ENCODE measurements around the gene ORAI2. TPM values are rescaled to one million over a fixed set of nuclear protein-coding genes. Genes with fewer than 3 reads are reported as not detected.
A peak's percentile ranks its signal among the peaks of the same experiment; 100 is the strongest.

ORAI2 gene
- total and polyA plus RNA-seq, 7 donors, result 1.4 to 38.7 (median 7.9) TPM

- WGBS, 2 donors, result 9 to 15% methylated on average over 24 of the region's 24 CpGs
- H3K36me3 ChIP-seq, result peaks cover 0 to 12% (median 3%) of the 10 kb centered on the region in 4 donors
- TF ChIP-seq EP300 (IDR thresholded peaks at IDR 0.05) (no peak), POLR2AphosphoS5 (IDR thresholded peaks at IDR 0.05) (no peak), POLR2A (IDR thresholded peaks at IDR 0.05) (no peak)
- TF ChIP-seq, protein P1, sequence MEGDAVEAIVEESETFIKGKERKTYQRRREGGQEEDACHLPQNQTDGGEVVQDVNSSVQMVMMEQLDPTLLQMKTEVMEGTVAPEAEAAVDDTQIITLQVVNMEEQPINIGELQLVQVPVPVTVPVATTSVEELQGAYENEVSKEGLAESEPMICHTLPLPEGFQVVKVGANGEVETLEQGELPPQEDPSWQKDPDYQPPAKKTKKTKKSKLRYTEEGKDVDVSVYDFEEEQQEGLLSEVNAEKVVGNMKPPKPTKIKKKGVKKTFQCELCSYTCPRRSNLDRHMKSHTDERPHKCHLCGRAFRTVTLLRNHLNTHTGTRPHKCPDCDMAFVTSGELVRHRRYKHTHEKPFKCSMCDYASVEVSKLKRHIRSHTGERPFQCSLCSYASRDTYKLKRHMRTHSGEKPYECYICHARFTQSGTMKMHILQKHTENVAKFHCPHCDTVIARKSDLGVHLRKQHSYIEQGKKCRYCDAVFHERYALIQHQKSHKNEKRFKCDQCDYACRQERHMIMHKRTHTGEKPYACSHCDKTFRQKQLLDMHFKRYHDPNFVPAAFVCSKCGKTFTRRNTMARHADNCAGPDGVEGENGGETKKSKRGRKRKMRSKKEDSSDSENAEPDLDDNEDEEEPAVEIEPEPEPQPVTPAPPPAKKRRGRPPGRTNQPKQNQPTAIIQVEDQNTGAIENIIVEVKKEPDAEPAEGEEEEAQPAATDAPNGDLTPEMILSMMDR (IDR thresholded peaks at IDR 0.05), result no peak
- H3K9me3 ChIP-seq, result no peaks in the 10 kb centered on the region
- no peak for DNase-seq
- peak overlapping the region; percentile 72 to 99 (median 92) for H3K4me3 ChIP-seq
- intact Hi-C loops (cut with DNase I), result no loop called here
- H3K27ac ChIP-seq, result peak overlapping the region; percentile 73 to 82 (median 78)
- no peaks in the 10 kb centered on the region for H3K27me3 ChIP-seq
- H3K4me1 ChIP-seq, result peaks cover 0 to 23% (median 19%) of the 10 kb centered on the region in 4 donors
Observed at GRCh38 chr7:102463841-102464576, 30.6 kb downstream of the ORAI2 start.

GRCh38 chr7:102464577-102465280 is 31.4 kb downstream of the ORAI2 start, which contains the start of the genes ALKBH4 and LRWD1:
TSS of gene ALKBH4 (minus strand) at chr7:102464863. CDS start at chr7:102464836, 27 bp downstream.
TSS of gene LRWD1 (plus strand) at chr7:102464984. CDS start at chr7:102465081, 97 bp downstream.
- H3K27me3 ChIP-seq, result no peaks in the 10 kb centered on the region
- peak within 1 kb of the TSS; percentile 72 to 99 (median 92) for H3K4me3 ChIP-seq
- TF ChIP-seq, protein P1 (IDR thresholded peaks at IDR 0.05), result peak in 1 of 4 experiments; percentile 8
- peak; percentile 13 to 14 for TF ChIP-seq POLR2A (IDR thresholded peaks at IDR 0.05)
- TF ChIP-seq POLR2AphosphoS5 (IDR thresholded peaks at IDR 0.05), result peak; percentile 11 to 79 (median 73)
- TF ChIP-seq EP300 (IDR thresholded peaks at IDR 0.05), result no peak
- peaks cover 0 to 10% (median 3%) of the 10 kb centered on the region in 4 donors for H3K36me3 ChIP-seq
- WGBS, 2 donors, result 0 to 1% methylated on average over 81 of the region's 81 CpGs
- peak; percentile 96 for DNase-seq
- intact Hi-C loops (cut with DNase I), result no loop called here
- H3K9me3 ChIP-seq, result no peaks in the 10 kb centered on the region
- peak within 1 kb of the TSS; percentile 73 to 82 (median 78) for H3K27ac ChIP-seq
- H3K4me1 ChIP-seq, result peaks cover 0 to 23% (median 19%) of the 10 kb centered on the region in 4 donors

GRCh38 chr7:102466097-102466496 is 32.7 kb downstream of the ORAI2 start:
- WGBS, 2 donors, result 97% methylated on average over 7 of the region's 7 CpGs
- intact Hi-C loops (cut with DNase I), result no loop called here
- H3K4me3 ChIP-seq, result peak overlapping the region in 2 of 4 donors; percentile 72 to 93

More at GRCh38 chr7:102466097-102466496, 32.7 kb downstream of the ORAI2 start:
- TF ChIP-seq POLR2AphosphoS5 (IDR thresholded peaks at IDR 0.05) (no peak), POLR2A (IDR thresholded peaks at IDR 0.05) (no peak), EP300 (IDR thresholded peaks at IDR 0.05) (no peak)
- TF ChIP-seq, protein P1 (IDR thresholded peaks at IDR 0.05), result no peak
- Histone ChIP-seq H3K9me3 (no peaks in the 10 kb centered on the region), H3K27ac (no peak overlapping the region), H3K27me3 (no peaks in the 10 kb centered on the region), H3K36me3 (peaks cover 0 to 23% (median 3%) of the 10 kb centered on the region in 4 donors), H3K4me1 (peaks cover 0 to 23% (median 19%) of the 10 kb centered on the region in 4 donors)
- no peak for DNase-seq
